Activated CD8-positive, alpha-beta memory T cell treated with anti-CD3 and anti-CD28 coated beads, Interleukin-2, amount 50 U/mL, for 24 hours (primary cell): Measurements from ENCODE around the gene PCDHGB3.
"Not testable (repeated sequence)": the region's sequence is repeated elsewhere in the genome, so short reads cannot be mapped to it uniquely, and the experiment has no call there.

Source experiments
- DNase-seq: peaks from one replicate; pipeline ENCODE4 v3.0.0-alpha.2; 2020; ENCODE audit errors: extremely low read depth

Gene PCDHGB3

GRCh38 chr5:141392429-141393198 lies 22.6 kb downstream of the PCDHGB3 start, which contains the start of gene PCDHGA8:
Gene PCDHGA8 (plus strand): TSS chr5:141392633. CDS start chr5:141392814, 181 bp downstream.
- DNase-seq, result no peak

- no peak for DNase-seq
Measured at GRCh38 chr5:141393267-141393666, 23.2 kb downstream of the PCDHGB3 start.

GRCh38 chr5:141394401-141395187 lies 24.6 kb downstream of the PCDHGB3 start:
- not testable (repeated sequence) for DNase-seq

- DNase-seq, result not testable (repeated sequence)
Measured at GRCh38 chr5:141397756-141398551, 27.9 kb downstream of the PCDHGB3 start, which contains the start of gene PCDHGB5. Gene PCDHGB5 (plus strand): TSS chr5:141397947. CDS start chr5:141398128, 181 bp downstream.

- DNase-seq, result no peak
Measured at GRCh38 chr5:141398608-141399007, 28.6 kb downstream of the PCDHGB3 start.

GRCh38 chr5:141399555-141400258 lies 29.7 kb downstream of the PCDHGB3 start:
- no peak for DNase-seq

- no peak for DNase-seq
Measured at GRCh38 chr5:141402553-141403243, 32.7 kb downstream of the PCDHGB3 start, which contains the start of gene PCDHGA9. Gene PCDHGA9 (plus strand): TSS chr5:141402778. CDS start chr5:141402953, 175 bp downstream.

GRCh38 chr5:141403387-141403786 lies 33.3 kb downstream of the PCDHGB3 start:
- no peak for DNase-seq

- not testable (repeated sequence) for DNase-seq
Measured at GRCh38 chr5:141407790-141408505, 37.9 kb downstream of the PCDHGB3 start, which contains the start of gene PCDHGB6. Gene PCDHGB6 (plus strand): TSS chr5:141408021. CDS start chr5:141408203, 182 bp downstream.

GRCh38 chr5:141409598-141410306 lies 39.7 kb downstream of the PCDHGB3 start:
- no peak for DNase-seq

GRCh38 chr5:141411575-141411974 lies 41.5 kb downstream of the PCDHGB3 start:
- no peak for DNase-seq

- DNase-seq, result no peak
Measured at GRCh38 chr5:141412854-141413539, 43.0 kb downstream of the PCDHGB3 start, which contains the start of gene PCDHGA10. Gene PCDHGA10 (plus strand): TSS chr5:141412987. CDS start chr5:141413176, 189 bp downstream.

- no peak for DNase-seq
Measured at GRCh38 chr5:141413540-141414069, 43.6 kb downstream of the PCDHGB3 start.

GRCh38 chr5:141414548-141415274 lies 44.7 kb downstream of the PCDHGB3 start:
- DNase-seq, result not testable (repeated sequence)

GRCh38 chr5:141415275-141415618 lies 45.2 kb downstream of the PCDHGB3 start:
- not testable (repeated sequence) for DNase-seq

- not testable (repeated sequence) for DNase-seq
Measured at GRCh38 chr5:141417494-141418172, 47.6 kb downstream of the PCDHGB3 start, which contains the start of gene PCDHGB7. Gene PCDHGB7 (plus strand): TSS chr5:141417677. CDS start chr5:141417860, 183 bp downstream.
